ENCODE results near the gene MEIS3.

DNA sequence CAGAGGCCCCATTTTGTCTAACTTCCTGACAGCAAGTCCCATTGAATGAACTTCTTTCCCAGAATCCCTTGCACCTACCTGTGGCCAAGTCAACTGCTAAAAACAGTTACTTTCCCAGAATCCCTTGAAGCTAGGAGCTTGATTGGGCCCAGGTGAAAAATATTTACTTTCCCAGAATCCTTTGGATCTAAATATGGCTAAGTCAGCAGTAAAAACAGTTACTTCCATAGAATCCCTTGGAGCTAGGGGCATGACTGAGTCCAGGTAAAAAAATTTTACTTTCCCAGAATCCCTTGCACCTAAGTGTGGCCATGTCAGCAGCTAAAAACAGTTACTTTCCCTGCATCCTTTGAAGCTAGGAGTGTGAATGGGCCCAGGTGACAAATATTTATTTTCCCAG is 13.2 kb upstream of the MEIS3 start:
- no peak for TF ChIP-seq ZNF600 (tag by site-specific recombination; IDR thresholded peaks at IDR 0.05)
- TF ChIP-seq CTCF (tag by site-specific recombination; IDR thresholded peaks at IDR 0.05), result no peak
- TF ChIP-seq, protein P1, sequence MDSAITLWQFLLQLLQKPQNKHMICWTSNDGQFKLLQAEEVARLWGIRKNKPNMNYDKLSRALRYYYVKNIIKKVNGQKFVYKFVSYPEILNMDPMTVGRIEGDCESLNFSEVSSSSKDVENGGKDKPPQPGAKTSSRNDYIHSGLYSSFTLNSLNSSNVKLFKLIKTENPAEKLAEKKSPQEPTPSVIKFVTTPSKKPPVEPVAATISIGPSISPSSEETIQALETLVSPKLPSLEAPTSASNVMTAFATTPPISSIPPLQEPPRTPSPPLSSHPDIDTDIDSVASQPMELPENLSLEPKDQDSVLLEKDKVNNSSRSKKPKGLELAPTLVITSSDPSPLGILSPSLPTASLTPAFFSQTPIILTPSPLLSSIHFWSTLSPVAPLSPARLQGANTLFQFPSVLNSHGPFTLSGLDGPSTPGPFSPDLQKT (IDR thresholded peaks at IDR 0.05; ENCODE audit: borderline replicate concordance, low read depth, low read length), result no peak
- TF ChIP-seq GLI2 (tag by site-specific recombination; IDR thresholded peaks at IDR 0.05; ENCODE audit: borderline replicate concordance, low read depth), result no peak
- TF ChIP-seq ZSCAN16 (tag by site-specific recombination; IDR thresholded peaks at IDR 0.05), result no peak
- TF ChIP-seq ZNF155 (tag by site-specific recombination; IDR thresholded peaks at IDR 0.05), result no peak
- TF ChIP-seq ZNF561 (tag by site-specific recombination; IDR thresholded peaks at IDR 0.05; ENCODE audit: borderline replicate concordance), result no peak
- no peak for TF ChIP-seq ZNF777 (tag by site-specific recombination; IDR thresholded peaks at IDR 0.05; ENCODE audit: borderline replicate concordance)

All from HEK293 (cell line).